Transverse colon (tissue), 4 donors: ENCODE results near the gene INO80C. TPM values are rescaled to one million over a fixed set of nuclear protein-coding genes. Genes with fewer than 3 reads are reported as not detected.

Source experiments
- DNase-seq: peaks from one replicate; pipeline ENCODE4 v3.0.0-alpha.2; 2019
- H3K27ac ChIP-seq, 4 donors: fragments of 200-600 bp; sonication (generic); 2 replicates each; pipeline ENCODE4 v1.5.1; 2016 to 2018; ENCODE audit warnings: inconsistent platforms in 4 of 4
- H3K27me3 ChIP-seq: fragments of 200-600 bp; sonication (generic); 2 replicates; pipeline ENCODE4 v1.5.1; 2017; ENCODE audit warnings: inconsistent platforms
- H3K36me3 ChIP-seq, 4 donors: fragments of 200-600 bp; sonication (generic); 2 replicates each; pipeline ENCODE4 v1.5.1; 2017 to 2019; ENCODE audit warnings: inconsistent platforms in 4 of 4
- H3K4me1 ChIP-seq, 4 donors: fragments of 200-600 bp; sonication (generic); 2 replicates each; pipeline ENCODE4 v1.5.1; 2017 to 2020; ENCODE audit warnings: inconsistent platforms in 4 of 4
- H3K4me3 ChIP-seq, 4 donors: fragments of 200-600 bp; sonication (generic); 1 replicate in 1 of 4; 2 replicates in 3 of 4; pipeline versions ENCODE4 v1.5.1 to v1.6.1; 2017 to 2019; ENCODE audit warnings: inconsistent platforms in 4 of 4
- H3K9me3 ChIP-seq, 2 donors: fragments of 200-600 bp; sonication (generic); 2 replicates each; pipeline ENCODE4 v1.5.1; 2017 to 2019; ENCODE audit warnings: inconsistent platforms in 2 of 2
- EP300 ChIP-seq: sonication (generic); formaldehyde crosslinking; IDR thresholded peaks from one replicate; pipeline ENCODE4 v1.6.1; 2017; ENCODE audit warnings: antibody characterized with exemption, low read depth
- POLR2A ChIP-seq: fragments of 450-650 bp; IDR thresholded peaks from one replicate; pipeline ENCODE4 v1.6.1; 2016; ENCODE audit warnings: antibody characterized with exemption, mild to moderate bottlenecking, moderate library complexity
- POLR2AphosphoS5 ChIP-seq, 3 donors: sonication (generic); formaldehyde crosslinking; IDR thresholded peaks; one replicate each; pipeline ENCODE4 v1.6.1; 2016; ENCODE audit warnings: antibody characterized with exemption in 3 of 3
- WGBS, 2 donors: methylation state at CpG; one replicate each; pipeline ENCODE4 v1.1.5; 2018; ENCODE audit warnings: low coverage in 1 of 2; 5-methylcytosine and 5-hydroxymethylcytosine counted together
- in situ Hi-C, 4 donors: fragments of 200-750 bp; cut with MboI; loops; one replicate each; pipeline versions ENCODE4 v1.15.0 to v1.15.1; 2017; ENCODE audit warnings: low sequenced_read_pairs in 3 of 4, low pct_ligation_motif_present in 1 of 4, low pct_unique_long_range_greater_than_20kb in 1 of 4
- intact Hi-C: fragments of 100-400 bp; cut with DNase I; formaldehyde crosslinking; loops from one replicate; pipeline ENCODE4 v1.15.1; 2023; ENCODE audit warnings: low total_unique reads
- total RNA-seq, 4 donors: library from RNA; depleted of rRNA; stranded (reverse); fragments of >200 nt; gene quantifications; one replicate each; pipeline ENCODE4 v1.1.0, GENCODE V29; 2016
- TF ChIP-seq, protein P1 (sequence below), 5 experiments: fragments of 200-600 bp in 3 of 5; fragments of 450-650 bp in 2 of 5; sonication (generic) in 3 of 5; IDR thresholded peaks; 1 replicate in 2 of 5; 2 replicates in 3 of 5; pipeline ENCODE4 v1.5.1; 2016 to 2017; ENCODE audit warnings: antibody characterized with exemption in 5 of 5, inconsistent platforms in 3 of 5, mild to moderate bottlenecking in 2 of 5, moderate library complexity in 1 of 5

Gene INO80C
- total RNA-seq, 4 donors from 2014 or later = 10.2 to 277 (median 18.0) TPM

DNA sequence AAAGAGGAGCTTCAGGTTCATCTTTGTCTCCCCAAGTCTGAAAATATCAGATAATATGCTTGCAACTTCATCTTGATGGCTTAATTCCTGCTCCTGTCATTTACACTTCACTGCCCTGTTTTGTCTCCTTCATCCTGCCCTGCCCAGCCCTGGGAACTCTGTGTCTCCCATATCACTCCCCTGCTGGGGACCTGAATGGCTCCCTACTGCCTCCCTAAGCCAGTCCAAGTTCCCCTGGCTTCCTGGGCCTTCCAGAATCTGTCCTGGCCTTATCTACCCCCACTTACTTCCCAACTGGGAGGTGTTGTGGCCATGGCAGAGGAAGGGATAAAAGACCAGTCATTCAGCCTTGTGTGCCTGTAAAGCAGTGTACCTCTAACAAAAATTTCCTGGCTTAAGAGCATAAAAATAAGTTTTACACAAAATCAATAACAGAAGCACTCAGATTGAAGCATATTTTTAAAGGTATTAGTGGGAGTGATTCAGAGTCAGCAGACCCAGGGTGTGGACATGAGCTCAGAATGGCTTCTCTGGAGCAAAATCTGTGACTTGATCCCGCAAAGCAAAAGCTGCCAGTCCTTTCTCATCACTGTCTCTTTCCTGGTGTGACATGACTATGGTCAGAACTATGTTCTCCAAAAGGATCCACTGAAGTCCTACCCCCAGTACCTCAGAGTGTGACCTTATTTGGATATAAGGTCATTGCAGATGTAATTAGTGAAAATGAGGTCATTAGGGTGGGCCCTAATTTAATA lies 59.1 kb downstream of the INO80C start:
- in situ Hi-C loops = no loop called here
- Histone ChIP-seq H3K4me3 (no peak overlapping the region), H3K36me3 (no peaks in the 10 kb centered on the region), H3K4me1 (no peaks in the 10 kb centered on the region), H3K27ac (no peak overlapping the region), H3K27me3 (no peaks in the 10 kb centered on the region), H3K9me3 (peaks cover 0 to 6% of the 10 kb centered on the region in 2 donors)
- TF ChIP-seq, protein P1, sequence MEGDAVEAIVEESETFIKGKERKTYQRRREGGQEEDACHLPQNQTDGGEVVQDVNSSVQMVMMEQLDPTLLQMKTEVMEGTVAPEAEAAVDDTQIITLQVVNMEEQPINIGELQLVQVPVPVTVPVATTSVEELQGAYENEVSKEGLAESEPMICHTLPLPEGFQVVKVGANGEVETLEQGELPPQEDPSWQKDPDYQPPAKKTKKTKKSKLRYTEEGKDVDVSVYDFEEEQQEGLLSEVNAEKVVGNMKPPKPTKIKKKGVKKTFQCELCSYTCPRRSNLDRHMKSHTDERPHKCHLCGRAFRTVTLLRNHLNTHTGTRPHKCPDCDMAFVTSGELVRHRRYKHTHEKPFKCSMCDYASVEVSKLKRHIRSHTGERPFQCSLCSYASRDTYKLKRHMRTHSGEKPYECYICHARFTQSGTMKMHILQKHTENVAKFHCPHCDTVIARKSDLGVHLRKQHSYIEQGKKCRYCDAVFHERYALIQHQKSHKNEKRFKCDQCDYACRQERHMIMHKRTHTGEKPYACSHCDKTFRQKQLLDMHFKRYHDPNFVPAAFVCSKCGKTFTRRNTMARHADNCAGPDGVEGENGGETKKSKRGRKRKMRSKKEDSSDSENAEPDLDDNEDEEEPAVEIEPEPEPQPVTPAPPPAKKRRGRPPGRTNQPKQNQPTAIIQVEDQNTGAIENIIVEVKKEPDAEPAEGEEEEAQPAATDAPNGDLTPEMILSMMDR (IDR thresholded peaks at IDR 0.05) = no peak
- TF ChIP-seq POLR2A (no peak), EP300 (no peak), POLR2AphosphoS5 (IDR thresholded peaks at IDR 0.05) (no peak)
- intact Hi-C loops = no loop called here
- DNase-seq = no peak
- WGBS, 2 donors = 93 to 100% methylated on average over 1 of the region's 1 CpG

DNA sequence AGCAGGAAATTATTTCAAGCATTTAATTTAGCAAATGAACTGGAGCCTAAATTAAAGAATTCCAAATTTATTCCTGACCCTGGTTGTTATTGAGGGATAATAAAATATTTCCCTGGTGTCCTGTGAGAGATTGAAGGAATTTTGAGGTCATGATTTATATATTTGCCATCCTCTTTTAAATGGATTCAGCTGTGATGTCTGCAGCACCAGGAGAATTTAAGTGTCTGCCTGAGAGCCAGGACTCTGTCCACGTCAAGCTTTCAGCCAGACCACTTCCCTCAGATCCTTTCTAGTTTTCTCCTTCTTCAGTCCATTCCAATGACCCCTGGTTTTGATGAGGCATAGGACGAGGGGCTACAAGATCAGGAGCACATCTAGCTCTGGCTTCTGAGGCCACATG lies 59.9 kb downstream of the INO80C start:
- Histone ChIP-seq H3K27me3 (no peaks in the 10 kb centered on the region), H3K36me3 (no peaks in the 10 kb centered on the region), H3K4me3 (no peak overlapping the region), H3K4me1 (no peaks in the 10 kb centered on the region), H3K9me3 (peaks cover 0 to 6% of the 10 kb centered on the region in 2 donors), H3K27ac (no peak overlapping the region)
- TF ChIP-seq POLR2A = no peak
- TF ChIP-seq, protein P1 (IDR thresholded peaks at IDR 0.05) = no peak
- TF ChIP-seq EP300 = no peak
- no peak for TF ChIP-seq POLR2AphosphoS5 (IDR thresholded peaks at IDR 0.05)
- WGBS, 2 donors = 40 to 87% methylated on average over 1 to 2 of the region's 2 CpGs
- in situ Hi-C loops = no loop called here
- intact Hi-C loops = no loop called here
- no peak for DNase-seq

DNA sequence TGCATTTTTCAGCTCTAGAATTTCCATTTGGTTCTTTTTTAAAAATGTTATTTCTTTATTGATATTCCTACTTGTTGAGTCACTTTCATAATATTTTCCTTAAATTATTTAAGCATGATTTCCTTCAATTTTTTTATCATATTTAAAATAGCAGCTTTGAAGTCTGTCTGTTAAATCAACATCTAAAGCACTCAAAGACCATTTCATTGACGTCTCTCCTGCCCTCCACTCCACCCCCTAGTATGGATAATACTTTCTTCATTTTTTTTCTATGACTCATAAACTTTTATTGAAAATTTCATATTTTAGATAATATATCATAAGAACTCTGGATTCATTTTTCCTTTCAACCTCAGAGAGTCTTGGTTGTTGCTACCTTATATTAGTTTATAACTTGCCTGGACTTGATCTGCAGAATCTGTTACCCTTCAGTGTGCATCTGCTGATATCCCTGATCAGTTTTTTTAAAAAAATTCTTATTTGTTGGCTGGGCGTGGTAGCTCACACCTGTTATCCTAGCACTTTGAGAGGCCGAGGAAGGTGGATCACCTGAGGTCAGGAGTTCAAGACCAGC lies 61.6 kb downstream of the INO80C start:
- in situ Hi-C loops = no loop called here
- H3K4me1 ChIP-seq = no peaks in the 10 kb centered on the region
- 80 to 96% methylated on average over 2 to 3 of the region's 3 CpGs for WGBS, 2 donors

DNA sequence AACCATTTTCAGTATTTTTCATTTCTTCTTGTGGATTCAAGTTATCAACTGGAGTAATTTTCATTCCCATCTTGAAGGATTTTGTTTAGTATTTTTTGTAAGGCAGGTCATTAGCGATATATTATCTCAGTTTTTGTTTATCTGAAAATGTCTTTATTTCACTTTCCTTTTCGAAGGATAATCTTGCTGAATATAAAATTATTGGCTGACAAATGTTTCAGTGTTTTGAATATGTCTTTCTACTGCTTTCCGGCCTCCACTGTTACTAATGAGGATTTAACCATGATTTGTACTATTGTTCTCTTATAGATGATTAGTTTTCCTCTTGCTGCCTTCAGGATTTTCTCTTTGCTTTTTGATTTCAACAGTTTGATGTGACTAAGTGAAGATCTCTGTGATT lies 62.4 kb downstream of the INO80C start:
- no peak for TF ChIP-seq POLR2AphosphoS5 (IDR thresholded peaks at IDR 0.05)
- TF ChIP-seq, protein P1 (IDR thresholded peaks at IDR 0.05) = no peak
- no peak for TF ChIP-seq POLR2A
- 91 to 100% methylated on average over 3 of the region's 3 CpGs for WGBS, 2 donors
- Histone ChIP-seq H3K27me3 (no peaks in the 10 kb centered on the region), H3K27ac (no peak overlapping the region), H3K4me1 (peaks cover 0 to 2% (median 0%) of the 10 kb centered on the region in 4 donors), H3K9me3 (peaks cover 0 to 6% of the 10 kb centered on the region in 2 donors), H3K4me3 (no peak overlapping the region), H3K36me3 (no peaks in the 10 kb centered on the region)
- intact Hi-C loops = no loop called here
- in situ Hi-C loops = no loop called here
- no peak for DNase-seq

More for the DNA sequence above, 61.6 kb downstream of the INO80C start:
- no peak overlapping the region for H3K27ac ChIP-seq
- no peak for DNase-seq
- H3K36me3 ChIP-seq = no peaks in the 10 kb centered on the region
- H3K9me3 ChIP-seq = peaks cover 0 to 6% of the 10 kb centered on the region in 2 donors
- TF ChIP-seq POLR2A (no peak), EP300 (no peak), POLR2AphosphoS5 (IDR thresholded peaks at IDR 0.05) (no peak)
- TF ChIP-seq, protein P1 (IDR thresholded peaks at IDR 0.05) = no peak
- no peak overlapping the region for H3K4me3 ChIP-seq
- no peaks in the 10 kb centered on the region for H3K27me3 ChIP-seq
- intact Hi-C loops = no loop called here
